DMS79 (cell line): Measurements from ENCODE around the gene P2RY8.

Experiments
- DNase-seq: peaks from one replicate; lab custom pipeline; 2025; lab: John Stamatoyannopoulos, UW

P2RY8 gene

DNA sequence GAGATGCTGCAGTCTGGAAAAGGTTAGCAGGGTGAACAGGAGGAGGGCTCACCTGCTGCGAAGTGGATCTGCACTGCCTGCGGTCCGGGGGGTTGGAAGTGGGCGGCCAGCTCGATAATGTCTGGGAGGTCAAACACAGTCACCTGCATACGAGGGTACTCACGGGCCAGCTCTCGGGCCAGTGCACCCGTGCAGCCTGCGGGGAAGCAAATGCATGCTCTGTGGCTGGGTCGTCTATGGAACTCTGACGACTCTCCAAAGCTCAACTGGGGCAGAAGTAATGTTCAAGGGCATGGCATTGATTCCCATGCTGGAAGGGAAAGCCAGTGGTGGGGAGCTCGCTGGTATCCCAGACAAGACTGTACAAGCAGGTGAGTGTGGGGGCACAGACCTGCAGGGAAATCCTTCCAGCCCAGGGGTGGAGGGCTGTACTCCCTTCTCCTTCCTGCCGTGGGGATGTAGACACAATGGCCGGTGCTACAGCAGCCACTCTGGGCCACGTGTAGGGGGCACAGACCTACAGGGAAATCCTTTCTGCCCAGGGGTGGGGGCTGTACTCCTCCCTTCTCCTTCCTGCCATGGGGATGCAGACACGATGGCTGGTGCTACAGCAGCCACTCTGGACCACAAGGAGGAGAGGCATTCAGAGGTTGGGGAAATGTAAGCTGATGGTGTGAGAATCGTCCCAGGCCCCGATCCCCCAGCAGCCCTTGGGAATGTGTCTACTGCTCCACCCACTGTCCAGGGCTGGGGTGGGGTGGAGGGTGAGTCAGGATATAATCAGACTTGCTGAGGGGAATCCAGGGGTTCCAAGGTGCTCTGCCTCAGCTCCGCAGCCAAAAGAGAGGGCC is 118.8 kb downstream of the P2RY8 start:
- no peak for DNase-seq

DNA sequence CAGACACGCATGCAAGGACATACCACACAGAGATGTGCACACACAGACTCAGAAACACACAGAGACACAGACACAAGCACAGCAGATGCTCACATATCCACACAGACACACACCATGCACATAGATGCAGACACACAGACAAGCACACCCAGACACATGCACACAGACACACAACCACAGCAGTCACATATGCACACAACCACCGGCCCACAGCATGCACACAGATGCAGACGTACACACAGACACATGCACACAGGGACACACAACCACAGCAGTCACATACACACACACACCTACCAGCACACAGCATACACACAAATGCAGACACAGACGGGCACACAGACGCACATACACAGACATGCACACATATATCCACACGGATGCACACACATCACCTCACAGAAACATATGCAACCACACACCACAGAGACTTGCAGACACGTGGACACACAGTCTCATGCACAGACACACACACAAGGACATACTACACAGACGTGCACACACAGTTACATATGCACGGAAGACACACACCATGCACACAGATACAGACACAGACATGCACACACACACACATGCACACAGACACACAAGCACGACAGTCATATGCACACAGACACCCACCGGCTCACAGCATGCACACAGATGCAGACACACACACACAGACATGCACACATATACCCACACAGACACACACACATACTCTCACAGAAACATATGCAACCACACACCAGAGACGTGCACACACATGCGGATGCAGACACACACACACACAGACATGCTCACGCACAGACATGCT is 119.8 kb downstream of the P2RY8 start:
- no peak for DNase-seq

- no peak for DNase-seq
Measured at GRCh38 chrX:1416327-1416784, 120.6 kb downstream of the P2RY8 start.
